ENCODE measurements around the gene LRRC74B.
"Not testable (repeated sequence)": the region's sequence is repeated elsewhere in the genome, so short reads cannot be mapped to it uniquely, and the experiment has no call there.

LRRC74B gene

DNA sequence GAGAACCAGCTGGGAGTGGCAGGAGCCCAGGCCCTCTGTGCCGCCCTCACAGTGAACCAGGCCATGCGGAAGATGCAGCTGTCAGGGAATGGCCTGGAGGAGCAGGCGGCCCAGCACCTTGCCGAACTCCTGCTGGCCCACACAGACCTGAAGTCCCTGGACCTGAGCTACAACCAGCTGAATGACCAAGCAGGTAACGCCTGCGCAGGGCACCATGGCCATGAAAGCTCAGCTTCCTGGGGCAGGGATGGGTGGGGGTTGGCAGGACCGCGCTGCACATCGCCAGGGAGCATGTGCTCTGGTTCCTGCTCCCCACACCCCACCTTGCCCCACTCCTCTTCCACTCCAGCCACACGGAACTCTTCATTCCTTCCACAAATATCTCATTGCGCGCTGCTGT, 3.2 kb downstream of the LRRC74B start:
- in situ Hi-C loops (cut with MboI; ENCODE audit: low pct_unique_long_range_greater_than_20kb, low sequenced_read_pairs); DNase-seq: not testable (repeated sequence)

DNA sequence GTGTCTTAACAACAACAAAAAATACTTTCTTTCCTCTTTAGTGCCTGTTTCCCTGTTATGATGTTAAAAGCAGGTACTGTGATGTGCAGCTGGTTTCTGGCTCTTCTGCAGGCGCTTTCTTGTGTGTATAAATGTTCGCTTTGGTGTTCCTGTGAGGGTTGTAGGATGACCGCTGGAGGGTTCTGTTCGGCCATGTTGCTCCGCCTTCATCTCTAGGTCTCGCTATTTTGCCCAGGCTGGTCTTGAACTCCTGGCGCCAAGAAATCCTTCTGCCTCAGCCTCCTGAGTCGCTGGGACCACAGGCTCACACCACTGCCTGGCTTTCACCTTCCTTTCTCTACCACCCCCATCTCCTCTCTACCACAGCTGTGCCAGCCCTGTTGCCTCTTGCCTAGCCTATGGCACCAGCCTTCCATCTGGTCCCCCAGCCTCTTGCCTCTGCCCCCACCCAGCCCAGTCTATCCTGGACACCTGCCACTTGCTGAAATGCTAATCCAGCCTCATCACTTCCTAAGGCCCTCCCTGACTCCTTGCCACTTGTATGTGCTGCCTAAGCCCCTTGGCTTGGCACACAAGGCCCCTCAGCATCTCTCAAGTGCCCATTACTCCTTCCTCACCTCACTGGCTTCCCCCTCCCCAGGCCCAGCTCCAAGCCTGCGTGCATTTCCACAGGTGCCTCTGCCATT, 5.5 kb downstream of the LRRC74B start:
- no peak for DNase-seq
- in situ Hi-C loops (cut with MboI; ENCODE audit: low pct_unique_long_range_greater_than_20kb, low sequenced_read_pairs), result no loop called here

DNA sequence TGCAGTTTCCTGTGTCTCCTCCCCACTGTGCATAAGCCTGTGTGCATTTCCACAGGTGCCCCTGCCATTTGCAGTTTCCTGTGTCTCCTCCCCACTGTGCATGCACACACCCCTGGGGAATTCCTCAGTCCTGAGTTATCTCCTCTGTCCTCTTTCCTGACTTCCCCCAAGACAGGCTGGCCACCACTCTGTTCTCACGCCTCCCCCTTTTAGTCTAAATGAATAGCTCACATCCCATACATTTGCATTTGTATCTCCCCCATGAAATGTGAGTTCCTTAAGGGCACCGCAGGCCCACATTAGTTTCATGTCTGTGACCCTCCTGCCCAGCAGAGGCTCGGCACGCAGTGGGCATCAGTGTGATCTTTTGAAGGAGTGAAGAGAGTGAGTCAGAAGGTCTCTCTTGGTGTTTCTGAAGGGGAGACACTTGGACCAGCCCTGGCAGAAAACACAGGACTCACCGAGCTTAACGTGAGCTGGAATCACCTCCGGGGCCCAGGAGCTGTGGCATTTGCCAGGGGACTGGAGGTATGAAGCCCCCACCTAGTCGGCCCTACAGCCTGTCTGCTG, 6.2 kb downstream of the LRRC74B start:
- DNase-seq, result no peak
- in situ Hi-C loops (cut with MboI; ENCODE audit: low pct_unique_long_range_greater_than_20kb, low sequenced_read_pairs), result no loop called here

DNA sequence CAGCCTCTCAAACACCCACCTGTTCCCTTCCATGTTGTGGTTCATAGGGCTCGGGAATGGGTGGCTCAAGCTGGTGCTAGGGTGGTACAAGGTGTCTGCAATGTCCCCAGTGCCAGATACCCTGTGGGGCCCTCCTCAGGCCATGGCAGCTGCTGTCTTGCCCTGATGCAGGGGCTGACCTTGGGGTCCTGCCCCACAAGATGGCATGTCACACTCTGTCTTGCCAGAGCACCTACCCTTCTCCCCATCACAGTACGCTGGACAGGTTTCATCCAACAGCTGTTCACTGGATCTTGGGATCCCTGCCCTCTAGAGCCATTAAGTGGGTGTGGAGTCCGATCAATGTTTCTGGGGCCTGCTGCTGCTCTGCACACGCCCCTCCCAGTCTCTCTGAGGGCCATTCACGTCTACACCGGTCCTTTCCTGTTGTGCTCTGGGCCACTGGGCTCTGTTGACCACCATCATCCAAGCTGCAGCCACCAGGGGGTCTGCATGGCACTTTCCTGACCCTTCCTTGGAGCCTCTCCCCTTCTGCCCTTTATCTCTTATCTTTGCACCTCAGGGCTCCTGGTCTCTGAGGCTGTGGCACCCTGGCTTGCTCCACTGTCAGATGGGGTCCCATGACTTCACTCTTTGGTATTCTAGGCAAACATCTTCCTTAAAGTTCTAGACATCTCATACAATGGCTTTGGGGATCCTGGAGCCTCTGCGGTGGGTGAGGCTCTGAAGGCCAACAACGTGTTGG, 7.1 kb downstream of the LRRC74B start:
- in situ Hi-C loops (cut with MboI; ENCODE audit: low pct_unique_long_range_greater_than_20kb, low sequenced_read_pairs), result no loop called here
- no peak for DNase-seq

DNA sequence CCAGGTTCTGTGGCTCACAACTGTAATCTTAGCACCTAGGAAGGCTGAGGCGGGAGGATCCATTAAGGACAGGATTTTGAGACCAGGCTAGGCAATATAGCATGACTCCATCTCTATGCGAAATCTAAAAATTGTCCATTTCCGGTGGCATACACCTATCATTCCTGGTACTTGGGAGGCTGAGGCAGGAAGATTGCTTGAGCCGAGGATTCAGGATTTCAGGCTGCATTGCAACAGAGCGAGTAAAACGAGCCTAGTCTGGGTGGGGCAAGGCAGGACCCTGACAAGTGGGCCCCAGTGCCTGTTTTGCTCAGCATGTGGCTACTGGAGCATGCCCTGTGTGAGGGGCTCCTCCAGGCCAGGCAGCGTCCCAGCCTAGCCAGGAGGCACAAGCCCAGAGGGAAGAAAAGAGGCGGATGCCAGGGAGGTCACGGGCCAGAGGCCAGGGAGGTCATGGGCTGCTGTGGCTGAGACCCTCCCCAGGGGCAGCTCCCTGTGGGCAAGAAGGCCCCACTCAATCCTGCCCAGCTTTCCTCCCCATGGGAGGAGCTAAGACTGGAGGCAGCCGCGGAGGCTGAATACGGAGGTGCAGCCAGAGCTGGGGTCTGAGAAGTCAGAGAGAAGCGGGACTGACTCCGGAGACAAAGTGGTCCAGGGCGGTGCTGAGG, 8.4 kb downstream of the LRRC74B start:
- DNase-seq, result no peak
- in situ Hi-C loops (cut with MboI; ENCODE audit: low pct_unique_long_range_greater_than_20kb, low sequenced_read_pairs), result no loop called here

DNA sequence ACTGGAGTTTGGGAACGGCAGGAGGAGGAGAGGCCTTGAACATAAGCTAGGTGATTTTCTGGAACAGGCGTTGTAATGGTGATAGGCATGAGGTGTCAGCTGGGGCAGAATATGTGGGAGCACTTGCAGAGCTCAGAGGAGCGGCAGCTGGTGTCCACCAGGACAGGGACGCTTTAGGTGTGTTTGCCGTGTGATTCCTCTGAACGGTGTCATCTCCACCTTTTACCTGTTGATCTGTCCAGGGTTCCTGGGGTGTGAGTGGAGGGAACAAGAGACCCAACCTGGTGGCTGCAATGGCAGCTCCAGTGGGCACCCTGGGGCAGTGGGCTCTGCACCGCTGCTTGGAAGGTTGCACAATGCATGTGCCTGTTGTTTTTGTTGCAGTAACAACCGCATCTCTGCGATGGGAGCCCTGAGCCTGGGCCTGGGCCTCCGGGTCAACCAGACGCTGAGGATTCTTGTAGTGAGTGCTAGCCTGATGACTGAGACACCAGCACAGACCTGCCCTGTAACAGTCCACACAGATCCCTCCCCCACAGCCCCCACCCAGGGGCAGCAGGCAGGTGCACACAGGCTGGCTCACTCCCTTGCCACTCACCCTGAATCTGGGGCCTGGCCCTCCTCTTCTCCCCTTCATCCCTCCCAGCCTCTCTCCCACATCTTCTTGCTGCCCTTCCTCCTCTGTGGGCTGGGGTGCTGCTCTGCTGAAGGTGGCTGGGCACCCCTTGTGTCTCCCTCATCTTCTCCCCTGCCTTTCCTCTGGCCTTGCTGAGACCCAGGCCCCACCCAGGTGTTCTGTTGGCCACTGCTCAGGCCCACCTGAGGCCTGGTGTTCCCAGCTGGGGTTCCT, 9.2 kb downstream of the LRRC74B start:
- DNase-seq, result no peak
- in situ Hi-C loops (cut with MboI; ENCODE audit: low pct_unique_long_range_greater_than_20kb, low sequenced_read_pairs), result no loop called here

DNA sequence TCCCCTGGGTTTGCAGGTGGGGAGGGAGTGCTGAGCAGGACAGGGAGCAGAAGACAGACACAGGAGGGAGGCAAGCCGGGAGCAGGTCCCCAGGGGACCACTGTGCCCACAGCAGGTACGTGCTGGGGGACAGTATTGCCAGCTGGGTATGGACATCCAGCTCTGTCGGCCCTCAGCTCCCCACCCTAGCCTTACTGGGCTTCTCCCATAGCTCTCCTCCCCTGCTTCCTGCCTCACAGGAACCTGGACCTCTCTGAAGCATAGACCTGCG, 9.8 kb downstream of the LRRC74B start:
- no peak for DNase-seq
- in situ Hi-C loops (cut with MboI; ENCODE audit: low pct_unique_long_range_greater_than_20kb, low sequenced_read_pairs), result no loop called here

DNA sequence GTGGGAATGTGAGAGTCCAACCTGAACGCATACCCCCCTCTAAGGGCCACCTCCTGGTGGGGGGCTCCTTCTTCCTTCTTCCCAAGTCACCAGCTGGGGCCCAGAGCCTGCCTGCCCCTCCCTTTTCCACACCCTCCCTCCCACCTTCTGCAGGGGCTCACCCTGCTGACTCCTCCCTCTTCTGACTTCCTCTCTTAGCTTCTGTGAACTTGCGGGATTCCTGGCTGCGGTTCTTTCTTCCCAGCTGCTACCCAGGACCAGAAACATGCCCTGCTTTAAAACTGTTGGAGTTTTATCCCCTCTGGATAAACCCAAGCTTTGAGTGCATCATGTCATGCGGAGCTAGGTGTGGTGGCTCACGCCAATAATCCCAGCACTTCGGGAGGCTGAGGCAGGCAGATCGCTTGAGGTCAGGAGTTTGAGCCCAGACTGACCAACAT, 10.2 kb downstream of the LRRC74B start:
- peak; percentile 63 for DNase-seq
- in situ Hi-C loops (cut with MboI; ENCODE audit: low pct_unique_long_range_greater_than_20kb, low sequenced_read_pairs), result no loop called here

DNA sequence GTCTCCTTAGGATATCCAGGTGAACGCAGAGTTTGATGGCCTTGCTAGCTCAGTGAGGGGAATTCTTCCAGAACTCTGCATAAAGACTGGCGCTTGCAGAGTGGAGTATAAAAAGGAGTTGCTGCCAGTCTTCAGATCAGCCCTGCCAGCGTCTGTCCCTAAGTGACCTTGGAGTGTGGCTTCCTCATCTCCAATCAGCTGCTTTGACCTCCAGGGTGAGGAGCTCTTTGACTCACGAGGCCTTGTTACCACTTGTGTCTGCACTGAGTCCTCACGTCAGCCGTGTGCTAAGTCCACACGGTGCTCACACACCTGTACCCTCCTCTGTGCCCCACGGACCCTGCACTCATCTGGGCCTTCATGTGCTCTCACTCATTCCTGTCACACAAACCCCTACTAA, 14.6 kb downstream of the LRRC74B start:
- DNase-seq; in situ Hi-C loops (cut with MboI; ENCODE audit: low pct_unique_long_range_greater_than_20kb, low sequenced_read_pairs): not testable (repeated sequence)

DNA sequence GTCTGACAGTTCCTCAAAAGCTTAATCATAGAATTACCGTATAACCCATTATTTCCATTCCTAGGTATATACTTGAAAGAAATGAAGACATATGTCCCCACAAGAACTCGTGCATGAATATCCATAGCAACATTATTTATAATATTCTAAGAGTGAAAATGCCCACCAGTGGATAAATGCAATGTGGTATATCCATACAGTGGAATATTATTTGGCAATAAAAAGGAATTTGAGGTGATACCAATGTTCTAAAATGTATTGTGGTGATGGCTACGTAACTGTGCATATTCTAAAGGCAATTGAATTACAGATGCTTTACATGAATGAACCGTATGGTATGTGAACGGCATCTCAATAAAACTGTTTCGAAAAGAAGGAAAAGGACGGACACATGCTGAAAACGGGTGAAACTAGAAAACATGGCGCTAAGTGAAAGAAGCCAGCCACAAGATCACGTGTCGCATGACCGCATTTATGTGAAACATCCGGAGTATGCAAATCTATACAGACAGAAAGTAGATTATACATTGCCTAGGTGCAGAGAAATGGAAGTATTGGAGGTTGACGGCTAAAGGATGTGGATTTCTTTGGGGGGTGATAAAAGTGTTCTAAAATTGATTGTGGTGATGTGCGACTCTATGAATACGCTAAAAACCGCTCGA, 16.0 kb downstream of the LRRC74B start:
- not testable (repeated sequence) for DNase-seq

DNA sequence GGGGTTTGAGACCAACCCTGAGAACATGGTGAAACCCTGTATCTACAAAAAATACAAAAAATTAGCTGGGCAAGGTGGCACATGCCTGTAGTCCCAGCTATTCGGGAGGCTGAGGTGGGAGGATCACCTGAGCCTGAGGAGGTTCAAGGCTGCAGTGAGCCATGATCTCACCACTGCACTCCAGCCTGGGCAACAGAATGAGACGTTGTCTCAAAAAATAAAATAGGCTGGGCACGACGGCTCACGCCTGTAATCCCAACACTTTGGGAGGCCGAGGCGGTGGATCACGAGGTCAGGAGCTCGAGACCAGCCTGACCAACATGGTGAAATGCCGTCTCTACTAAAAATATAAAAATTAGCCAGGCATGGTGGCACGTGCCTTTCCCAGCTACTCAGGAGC, 18.7 kb downstream of the LRRC74B start:
- in situ Hi-C loops (cut with MboI; ENCODE audit: low pct_unique_long_range_greater_than_20kb, low sequenced_read_pairs); DNase-seq: not testable (repeated sequence)

More for the DNA sequence above, 16.0 kb downstream of the LRRC74B start:
- in situ Hi-C loops (cut with MboI; ENCODE audit: low pct_unique_long_range_greater_than_20kb, low sequenced_read_pairs), result not testable (repeated sequence)

DNA sequence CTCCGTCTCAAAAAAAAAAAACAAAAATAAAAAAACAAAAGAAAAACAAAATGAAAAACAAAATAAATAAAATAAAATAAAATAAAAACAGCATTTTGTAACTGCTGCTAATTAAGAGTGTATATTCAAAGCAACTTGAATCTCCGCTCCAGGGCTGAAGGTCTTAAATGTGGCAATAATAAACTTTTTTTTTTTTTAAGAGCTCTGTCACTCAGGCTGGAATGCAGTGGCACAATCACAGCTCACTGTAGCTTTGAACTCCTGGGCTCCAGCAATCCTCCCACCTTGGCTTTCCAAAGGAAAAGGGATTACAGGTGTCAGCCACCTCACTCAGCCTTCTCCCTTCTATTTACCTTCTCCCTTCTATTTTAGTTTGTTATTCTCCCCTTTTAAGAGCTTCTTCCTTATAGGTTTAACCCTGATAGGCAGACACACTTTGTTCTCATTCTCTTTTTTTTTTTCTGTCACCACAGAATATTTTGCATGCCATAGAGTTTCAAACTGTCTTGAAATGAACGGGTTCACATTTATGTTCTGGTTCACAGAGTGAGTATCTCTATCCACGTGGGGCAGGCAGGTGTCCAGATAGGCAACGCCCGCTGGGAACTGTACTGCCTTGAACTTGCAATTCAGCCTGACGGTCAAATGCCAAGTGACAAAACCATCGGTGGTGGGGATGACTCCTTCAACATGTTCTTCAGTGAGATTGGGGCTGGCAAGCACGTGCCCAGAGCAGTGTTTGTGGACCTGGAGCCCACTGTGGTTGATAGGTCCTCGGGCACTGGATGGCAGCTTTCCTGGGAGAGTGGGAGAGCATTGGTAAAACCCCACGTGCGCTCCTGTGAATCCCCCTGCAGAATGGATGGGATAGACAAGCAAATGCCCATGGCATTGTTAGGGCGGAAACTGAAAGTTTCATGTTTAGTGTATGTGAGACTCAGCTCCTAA, 19.4 kb downstream of the LRRC74B start:
- no peak for DNase-seq
- in situ Hi-C loops (cut with MboI; ENCODE audit: low pct_unique_long_range_greater_than_20kb, low sequenced_read_pairs), result no loop called here

DNA sequence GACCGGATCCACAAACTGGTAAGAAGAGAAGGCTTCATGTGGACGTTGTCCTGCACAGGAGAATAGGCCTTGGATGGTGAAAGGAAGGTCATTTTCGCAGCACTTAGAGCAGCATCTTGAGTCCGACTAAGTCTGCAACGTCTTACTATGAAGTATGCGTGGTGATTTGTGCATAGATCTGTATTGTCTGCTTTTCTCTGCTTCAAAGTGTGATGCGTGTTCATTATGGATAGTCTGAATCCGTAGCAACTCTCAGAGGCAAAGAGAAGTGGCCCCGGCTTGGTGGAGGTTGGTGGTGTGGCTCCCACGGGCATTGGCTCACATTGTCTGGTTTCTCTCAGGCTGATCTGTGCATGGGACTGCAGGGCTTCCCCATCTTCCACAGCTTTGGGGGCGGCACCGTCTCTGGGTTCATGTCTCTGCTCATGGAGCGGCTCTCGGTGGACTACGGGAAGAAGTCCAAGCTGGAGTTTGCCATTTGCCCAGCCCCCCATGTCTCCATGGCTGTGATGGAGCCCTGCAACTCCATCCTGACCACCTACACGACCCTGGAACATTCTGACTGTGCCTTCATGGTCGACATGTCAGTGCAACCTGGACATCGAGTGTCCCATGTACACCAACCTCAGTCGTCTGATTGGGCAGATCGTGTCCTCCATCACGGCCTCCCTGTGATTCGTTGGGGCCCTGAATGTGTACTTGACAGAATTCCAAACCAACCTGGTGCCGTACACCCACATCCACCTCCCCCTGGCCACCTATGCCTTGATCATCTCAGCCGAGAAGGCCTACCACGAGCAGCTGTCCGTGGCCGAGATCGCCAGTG, 21.5 kb downstream of the LRRC74B start:
- no peak for DNase-seq
- in situ Hi-C loops (cut with MboI; ENCODE audit: low pct_unique_long_range_greater_than_20kb, low sequenced_read_pairs), result no loop called here

DNA sequence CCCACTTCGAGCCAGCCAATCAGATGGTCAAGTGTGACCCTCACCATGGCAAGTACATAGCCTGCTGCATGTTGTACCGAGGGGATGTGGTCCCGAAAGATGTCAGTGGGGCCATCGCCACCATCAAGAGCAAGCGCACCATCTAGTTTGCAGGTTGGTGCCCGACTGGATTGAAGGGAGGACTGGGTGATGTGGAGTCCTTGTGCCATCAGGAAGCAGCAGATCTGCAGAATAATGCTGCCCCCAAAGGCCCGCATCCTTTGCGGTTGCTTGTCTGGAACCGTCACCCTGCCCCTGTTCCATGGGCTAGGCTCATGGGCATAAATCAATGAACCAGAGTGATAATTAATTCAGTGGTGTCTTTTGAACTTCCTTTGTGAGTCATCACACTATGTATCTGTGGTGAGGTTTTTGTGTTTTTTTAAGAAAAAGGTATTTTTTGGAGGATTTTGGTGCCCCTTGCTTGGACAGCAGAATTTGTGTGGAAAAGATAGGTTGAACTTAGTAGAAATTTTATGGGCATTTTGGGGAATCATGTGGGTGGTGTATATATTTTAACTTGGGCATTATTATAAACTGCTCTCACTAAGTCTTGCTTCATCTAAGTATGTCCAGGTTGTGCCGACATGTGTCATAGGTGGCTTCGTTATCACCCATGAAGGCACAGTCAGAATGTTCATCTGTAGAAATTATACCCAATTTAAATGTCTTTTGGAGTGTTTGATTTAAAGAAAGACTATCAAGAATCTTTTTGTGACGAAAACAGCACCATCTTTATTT, 22.3 kb downstream of the LRRC74B start:
- no peak for DNase-seq
- in situ Hi-C loops (cut with MboI; ENCODE audit: low pct_unique_long_range_greater_than_20kb, low sequenced_read_pairs), result no loop called here

DNA sequence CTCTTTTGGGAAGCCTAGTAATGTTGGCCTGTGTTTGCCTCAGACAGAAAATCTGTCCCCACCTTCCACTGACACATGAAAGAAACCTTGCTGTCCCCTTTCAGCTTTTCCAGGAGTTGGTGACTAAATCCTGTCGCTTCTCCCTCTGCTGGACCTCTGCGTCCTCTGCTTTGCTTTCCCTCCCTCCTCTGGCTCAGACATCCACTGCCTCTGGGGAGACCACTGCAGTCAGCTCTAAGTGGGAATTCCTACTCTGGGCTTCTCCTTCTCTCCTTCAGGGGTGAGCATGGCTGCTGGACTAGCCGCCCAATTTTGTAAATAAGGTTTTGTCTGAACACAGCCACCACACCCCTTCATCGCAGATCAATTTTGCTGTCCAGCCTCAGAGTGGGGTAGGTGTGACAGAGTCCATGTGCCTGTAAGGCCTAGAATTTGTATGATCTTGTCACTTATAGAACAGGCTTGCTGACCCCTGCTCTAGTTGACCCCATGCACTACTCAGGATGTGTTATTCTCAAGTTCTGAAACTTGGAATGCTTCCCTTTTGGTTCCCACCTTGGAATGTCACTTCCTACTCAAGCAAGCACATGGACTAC, 23.0 kb downstream of the LRRC74B start:
- DNase-seq, result no peak
- in situ Hi-C loops (cut with MboI; ENCODE audit: low pct_unique_long_range_greater_than_20kb, low sequenced_read_pairs), result no loop called here

DNA sequence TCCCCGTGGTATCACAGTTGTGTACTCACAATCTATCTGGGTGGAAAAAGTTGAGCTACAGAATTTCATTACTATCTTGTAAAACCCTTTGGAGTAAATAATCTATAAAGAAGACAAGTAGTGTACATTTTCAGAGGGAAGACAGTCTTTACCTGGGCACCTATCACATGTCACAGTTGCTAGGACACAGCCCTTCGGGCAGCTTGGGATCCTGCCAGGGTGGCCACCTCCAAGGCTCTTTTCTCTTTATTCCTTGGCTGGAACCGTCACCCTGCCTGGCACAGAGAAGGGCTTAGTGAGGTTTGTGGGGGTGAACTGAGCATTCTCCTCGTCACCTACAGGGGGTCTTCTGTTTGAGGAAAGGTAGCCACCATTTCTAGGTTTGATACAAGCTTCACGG, 23.6 kb downstream of the LRRC74B start:
- in situ Hi-C loops (cut with MboI; ENCODE audit: low pct_unique_long_range_greater_than_20kb, low sequenced_read_pairs), result no loop called here

More for the DNA sequence above, 23.6 kb downstream of the LRRC74B start:
- no peak for DNase-seq
